Measurements from ENCODE around the gene LRP1B.

Gene LRP1B

DNA sequence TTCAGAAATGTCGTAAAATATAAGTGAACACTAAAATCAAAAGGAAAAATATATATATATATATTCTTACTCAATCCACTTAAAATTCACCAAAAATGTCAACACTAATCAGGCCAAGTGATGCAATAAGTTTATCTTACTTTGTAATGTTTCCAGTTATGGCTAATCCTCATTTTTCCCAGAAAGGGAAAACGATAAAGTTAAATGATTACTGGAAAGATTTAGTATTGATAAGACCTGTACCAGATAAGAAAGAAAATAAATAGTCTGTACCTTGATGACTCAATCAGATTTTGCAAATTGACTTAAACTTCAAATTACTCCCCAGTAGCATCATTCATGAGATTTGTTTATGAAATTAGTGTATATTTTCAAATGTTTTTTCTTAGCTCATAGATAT, 407.0 kb downstream of the LRP1B start:
- no peaks in the 10 kb centered on the region for H3K4me1 ChIP-seq (ENCODE audit: insufficient read depth, low read length, severe bottlenecking)
- no peaks in the 10 kb centered on the region for H3K36me3 ChIP-seq (ENCODE audit: insufficient read depth, low read length)
- no peak overlapping the region for H2AFZ ChIP-seq (ENCODE audit: low read length)
- H3K4me3 ChIP-seq (ENCODE audit: low read depth, low read length, poor library complexity, severe bottlenecking), result no peak overlapping the region
- H3K27ac ChIP-seq (ENCODE audit: low read depth, low read length, poor library complexity, severe bottlenecking), result no peak overlapping the region
- H3K79me2 ChIP-seq (ENCODE audit: insufficient read depth, low read length), result no peaks in the 10 kb centered on the region
- TF ChIP-seq EZH2 (IDR thresholded peaks at IDR 0.05; ENCODE audit: borderline replicate concordance, low read length), result no peak
- TF ChIP-seq, protein P1, sequence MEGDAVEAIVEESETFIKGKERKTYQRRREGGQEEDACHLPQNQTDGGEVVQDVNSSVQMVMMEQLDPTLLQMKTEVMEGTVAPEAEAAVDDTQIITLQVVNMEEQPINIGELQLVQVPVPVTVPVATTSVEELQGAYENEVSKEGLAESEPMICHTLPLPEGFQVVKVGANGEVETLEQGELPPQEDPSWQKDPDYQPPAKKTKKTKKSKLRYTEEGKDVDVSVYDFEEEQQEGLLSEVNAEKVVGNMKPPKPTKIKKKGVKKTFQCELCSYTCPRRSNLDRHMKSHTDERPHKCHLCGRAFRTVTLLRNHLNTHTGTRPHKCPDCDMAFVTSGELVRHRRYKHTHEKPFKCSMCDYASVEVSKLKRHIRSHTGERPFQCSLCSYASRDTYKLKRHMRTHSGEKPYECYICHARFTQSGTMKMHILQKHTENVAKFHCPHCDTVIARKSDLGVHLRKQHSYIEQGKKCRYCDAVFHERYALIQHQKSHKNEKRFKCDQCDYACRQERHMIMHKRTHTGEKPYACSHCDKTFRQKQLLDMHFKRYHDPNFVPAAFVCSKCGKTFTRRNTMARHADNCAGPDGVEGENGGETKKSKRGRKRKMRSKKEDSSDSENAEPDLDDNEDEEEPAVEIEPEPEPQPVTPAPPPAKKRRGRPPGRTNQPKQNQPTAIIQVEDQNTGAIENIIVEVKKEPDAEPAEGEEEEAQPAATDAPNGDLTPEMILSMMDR (IDR thresholded peaks at IDR 0.05; ENCODE audit: low read length), result no peak
- no peaks in the 10 kb centered on the region for H3K9me2 ChIP-seq (ENCODE audit: low read depth, low read length)
- no peak overlapping the region for H3K9ac ChIP-seq (ENCODE audit: low read length)
- no peaks in the 10 kb centered on the region for H3K27me3 ChIP-seq (ENCODE audit: insufficient read depth, low read length)
- H3K9me3 ChIP-seq (ENCODE audit: low read length), result no peaks in the 10 kb centered on the region
- no peaks in the 10 kb centered on the region for H4K20me1 ChIP-seq (ENCODE audit: insufficient read depth, low read length)
- H3K4me2 ChIP-seq (ENCODE audit: low read length), result no peak overlapping the region
- no peaks in the 10 kb centered on the region for H3F3A ChIP-seq (ENCODE audit: insufficient read depth, low read length)

DNA sequence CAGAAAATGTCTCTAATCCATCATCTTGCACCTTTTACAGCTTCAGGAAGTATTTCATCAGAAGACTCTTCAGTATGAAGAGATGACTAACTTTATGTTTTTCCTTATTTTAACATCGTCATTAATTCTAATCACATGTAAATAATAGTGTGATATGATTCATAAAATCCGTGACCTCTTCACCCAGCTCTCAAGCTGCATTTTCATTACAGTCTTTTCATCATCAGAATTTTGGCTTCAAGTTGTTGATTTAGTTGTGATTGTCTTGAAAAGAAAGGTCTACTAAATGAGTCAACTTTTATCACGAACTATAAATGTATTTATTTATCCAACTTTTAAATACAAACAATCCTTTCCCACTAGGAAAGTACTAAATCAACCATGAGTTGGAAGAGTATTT, 410.3 kb downstream of the LRP1B start:
- H3K9ac ChIP-seq (ENCODE audit: low read length), result no peak overlapping the region
- no peak overlapping the region for H3K4me2 ChIP-seq (ENCODE audit: low read length)
- H3K36me3 ChIP-seq (ENCODE audit: insufficient read depth, low read length), result no peaks in the 10 kb centered on the region
- no peaks in the 10 kb centered on the region for H3K27me3 ChIP-seq (ENCODE audit: insufficient read depth, low read length)
- H3K4me3 ChIP-seq (ENCODE audit: low read depth, low read length, poor library complexity, severe bottlenecking), result no peak overlapping the region
- no peaks in the 10 kb centered on the region for H3K9me2 ChIP-seq (ENCODE audit: low read depth, low read length)
- TF ChIP-seq, protein P1 (IDR thresholded peaks at IDR 0.05; ENCODE audit: low read length), result no peak
- TF ChIP-seq EZH2 (IDR thresholded peaks at IDR 0.05; ENCODE audit: borderline replicate concordance, low read length), result no peak
- no peak overlapping the region for H3K27ac ChIP-seq (ENCODE audit: low read depth, low read length, poor library complexity, severe bottlenecking)
- no peaks in the 10 kb centered on the region for H3K79me2 ChIP-seq (ENCODE audit: insufficient read depth, low read length)
- no peaks in the 10 kb centered on the region for H3K9me3 ChIP-seq (ENCODE audit: low read length)
- H2AFZ ChIP-seq (ENCODE audit: low read length), result no peak overlapping the region
- no peaks in the 10 kb centered on the region for H3K4me1 ChIP-seq (ENCODE audit: insufficient read depth, low read length, severe bottlenecking)
- H3F3A ChIP-seq (ENCODE audit: insufficient read depth, low read length), result no peaks in the 10 kb centered on the region
- no peaks in the 10 kb centered on the region for H4K20me1 ChIP-seq (ENCODE audit: insufficient read depth, low read length)

DNA sequence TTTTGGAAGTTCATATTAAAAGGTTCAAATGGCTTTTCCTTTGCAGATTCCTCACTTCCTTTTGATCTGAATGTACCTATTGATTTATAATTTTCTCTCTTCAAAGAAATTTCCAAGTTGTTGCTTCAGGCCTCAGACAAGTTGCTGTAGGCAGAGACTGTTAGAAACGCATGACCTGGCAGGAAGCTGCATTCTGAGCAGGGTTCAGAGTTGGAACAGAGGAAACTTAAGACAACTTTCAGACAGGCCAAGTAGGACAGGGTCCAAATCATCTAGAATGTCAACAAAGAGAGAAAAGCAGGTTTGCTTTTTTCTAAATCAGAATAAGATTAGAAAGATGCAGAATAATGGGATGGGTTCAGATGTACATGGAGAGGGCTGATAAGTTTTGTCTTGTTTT, 416.3 kb downstream of the LRP1B start:
- Histone ChIP-seq H3K4me3 (ENCODE audit: low read depth, low read length, poor library complexity, severe bottlenecking) (no peak overlapping the region), H3K27ac (ENCODE audit: low read depth, low read length, poor library complexity, severe bottlenecking) (no peak overlapping the region), H3K4me1 (ENCODE audit: insufficient read depth, low read length, severe bottlenecking) (no peaks in the 10 kb centered on the region), H3K36me3 (ENCODE audit: insufficient read depth, low read length) (no peaks in the 10 kb centered on the region), H2AFZ (ENCODE audit: low read length) (no peak overlapping the region), H3K27me3 (ENCODE audit: insufficient read depth, low read length) (no peaks in the 10 kb centered on the region), H4K20me1 (ENCODE audit: insufficient read depth, low read length) (no peaks in the 10 kb centered on the region), H3K9me2 (ENCODE audit: low read depth, low read length) (no peaks in the 10 kb centered on the region), H3K9me3 (ENCODE audit: low read length) (no peaks in the 10 kb centered on the region), H3K9ac (ENCODE audit: low read length) (no peak overlapping the region), H3K4me2 (ENCODE audit: low read length) (no peak overlapping the region), H3K79me2 (ENCODE audit: insufficient read depth, low read length) (no peaks in the 10 kb centered on the region), H3F3A (ENCODE audit: insufficient read depth, low read length) (no peaks in the 10 kb centered on the region)
- TF ChIP-seq EZH2 (IDR thresholded peaks at IDR 0.05; ENCODE audit: borderline replicate concordance, low read length), result no peak
- TF ChIP-seq, protein P1 (IDR thresholded peaks at IDR 0.05; ENCODE audit: low read length), result no peak
